Esophagus (tissue), 2 donors: Measurements from ENCODE around the gene RPL19. TPM values are rescaled to one million over a fixed set of nuclear protein-coding genes. Genes with fewer than 3 reads are reported as not detected.

Experiments
- H3K27ac ChIP-seq, 2 donors: one replicate each; pipeline ENCODE4 v1.5.1; 2013; ENCODE audit warnings: low read depth in 2 of 2, mild to moderate bottlenecking in 2 of 2, inconsistent platforms in 1 of 2, low read length in 1 of 2, moderate library complexity in 1 of 2
- H3K27me3 ChIP-seq, 2 donors: one replicate each; pipeline ENCODE4 v1.6.1; 2013; ENCODE audit warnings: low read length in 2 of 2, control low read depth in 1 of 2, mild to moderate bottlenecking in 1 of 2; ENCODE audit not compliant: insufficient read depth in 2 of 2, control insufficient read depth in 1 of 2
- H3K36me3 ChIP-seq, 2 donors: one replicate each; pipeline ENCODE4 v1.6.1; 2013; ENCODE audit warnings: low read length in 1 of 2; ENCODE audit not compliant: control insufficient read depth in 2 of 2, insufficient read depth in 2 of 2
- H3K4me1 ChIP-seq, 2 donors: one replicate each; pipeline ENCODE4 v1.6.1; 2013; ENCODE audit warnings: low read length in 1 of 2; ENCODE audit not compliant: control insufficient read depth in 2 of 2, insufficient read depth in 2 of 2
- H3K4me3 ChIP-seq, 2 donors: one replicate each; pipeline ENCODE4 v1.5.1; 2013; ENCODE audit warnings: low read length in 2 of 2, mild to moderate bottlenecking in 2 of 2, low read depth in 1 of 2, moderate library complexity in 1 of 2
- H3K9me3 ChIP-seq, 2 donors: one replicate each; pipeline ENCODE4 v1.6.1; 2013; ENCODE audit warnings: mild to moderate bottlenecking in 2 of 2, low read depth in 1 of 2, low read length in 1 of 2, moderate library complexity in 1 of 2; ENCODE audit not compliant: control insufficient read depth in 2 of 2, insufficient read depth in 1 of 2
- WGBS, 2 donors: extraction: QIAGEN DNeasy Blood & Tissue Kit; methylation state at CpG; one replicate each; pipeline ENCODE4 v1.1.7; 2013; 5-methylcytosine and 5-hydroxymethylcytosine counted together
- polyA plus RNA-seq, 2 donors: library from polyadenylated mRNA; stranded (reverse); fragments of 200-250 nt; gene quantifications; one replicate each; pipeline ENCODE4 v1.2.3, GENCODE V29; 2013
- donor health status: healthy with polysubstance abuse.
- donor health status: Bipolar disorder and iron deficiency.

The RPL19 gene
- polyA plus RNA-seq, 2 donors: 2,441 to 3,049 TPM

DNA sequence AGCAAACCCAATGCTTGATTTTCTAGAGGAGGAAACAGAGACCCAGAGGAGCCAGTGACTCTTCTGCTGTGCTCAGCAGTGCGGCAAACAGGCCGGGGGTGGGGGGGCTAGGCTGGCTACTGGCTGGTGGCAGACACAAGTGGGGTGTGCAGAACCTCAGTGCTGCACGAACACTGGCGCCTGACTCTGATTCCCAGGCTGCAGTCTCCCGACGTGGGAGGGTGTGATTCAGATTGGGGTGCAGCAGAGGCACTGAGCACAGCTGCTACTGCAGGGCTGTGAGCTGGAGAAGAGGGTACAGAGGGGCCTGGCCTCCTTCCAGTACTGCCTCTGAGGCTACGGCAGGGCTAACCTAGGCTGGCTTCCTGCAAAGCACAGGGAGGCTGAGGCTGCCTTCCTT lies 8.1 kb downstream of the RPL19 start:
- H3K9me3 ChIP-seq: no peaks in the 10 kb centered on the region
- H3K4me3 ChIP-seq: no peak overlapping the region
- no peak overlapping the region for H3K27ac ChIP-seq
- H3K27me3 ChIP-seq: no peaks in the 10 kb centered on the region
- WGBS, 2 donors: 68 to 72% methylated on average over 7 of the region's 7 CpGs
- peaks cover 12 to 16% of the 10 kb centered on the region in 2 donors for H3K36me3 ChIP-seq
- H3K4me1 ChIP-seq: peaks cover 3 to 18% of the 10 kb centered on the region in 2 donors

DNA sequence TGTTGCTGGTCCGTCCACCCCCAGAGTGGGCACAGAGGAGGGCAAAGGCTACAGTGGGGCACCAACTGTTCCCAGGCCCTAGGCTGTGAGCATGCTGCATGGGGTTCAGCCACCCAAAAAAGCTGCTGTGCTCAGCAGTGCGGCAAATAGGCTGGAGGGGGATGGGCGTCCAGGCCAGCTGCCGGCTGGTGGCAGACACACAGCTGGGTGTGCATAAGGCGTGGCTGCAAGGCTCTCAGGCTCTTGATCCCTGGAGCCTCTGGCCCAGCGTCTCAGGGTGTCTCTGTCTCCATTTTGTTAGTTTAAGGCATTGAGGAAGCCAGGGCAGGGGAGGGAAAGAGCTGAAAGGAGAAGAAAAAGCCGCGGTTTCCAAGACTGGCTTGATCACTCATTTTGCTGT lies 8.8 kb downstream of the RPL19 start:
- Histone ChIP-seq H3K4me1 (peaks cover 3 to 18% of the 10 kb centered on the region in 2 donors), H3K36me3 (peaks cover 8 to 9% of the 10 kb centered on the region in 2 donors), H3K9me3 (no peaks in the 10 kb centered on the region), H3K27ac (no peak overlapping the region), H3K4me3 (no peak overlapping the region), H3K27me3 (no peaks in the 10 kb centered on the region)
- WGBS, 2 donors: 44 to 49% methylated on average over 8 of the region's 8 CpGs

DNA sequence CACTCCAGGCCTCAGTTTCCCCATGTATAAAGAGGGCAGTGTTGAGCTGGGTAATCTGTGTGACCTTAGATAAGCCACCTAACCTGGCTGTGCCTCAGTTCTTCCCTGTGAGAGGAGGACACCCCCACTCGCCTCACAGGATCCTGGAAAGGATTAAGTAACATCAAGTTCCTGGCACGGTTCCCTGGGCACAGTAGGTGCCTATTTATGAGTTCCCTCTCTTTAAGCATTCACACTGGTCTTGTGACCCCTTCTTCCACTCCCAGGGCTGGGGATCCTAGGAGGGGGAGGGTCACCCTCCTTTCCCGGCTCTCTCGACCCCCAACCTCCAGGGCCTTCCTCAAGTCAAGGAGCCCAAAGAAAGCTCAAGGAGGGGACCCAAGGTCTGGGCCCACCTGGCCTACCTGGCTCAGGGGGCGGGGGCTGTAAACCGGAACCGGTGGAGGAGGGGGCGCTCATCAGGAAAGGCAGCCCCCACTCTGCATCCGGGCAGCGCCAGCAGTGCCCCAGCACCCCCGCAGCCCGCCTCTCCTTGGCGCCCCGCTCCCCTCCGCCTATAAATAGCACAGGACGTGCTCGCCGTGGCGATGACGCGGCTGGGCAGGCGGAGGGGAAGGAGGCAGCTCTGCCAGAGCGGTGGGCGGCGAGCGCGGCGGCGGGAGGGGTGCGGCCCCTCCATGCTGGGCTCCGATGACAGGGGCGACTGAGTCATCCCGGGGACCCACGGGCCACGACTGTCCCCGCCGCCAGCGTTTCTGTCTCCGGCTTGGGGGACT lies 9.4 kb downstream of the RPL19 start:
- H3K27ac ChIP-seq: no peak overlapping the region
- peaks cover 1 to 4% of the 10 kb centered on the region in 2 donors for H3K36me3 ChIP-seq
- peak overlapping the region; percentile 22 to 31 for H3K4me3 ChIP-seq
- H3K4me1 ChIP-seq: peaks cover 3 to 18% of the 10 kb centered on the region in 2 donors
- H3K27me3 ChIP-seq: no peaks in the 10 kb centered on the region
- H3K9me3 ChIP-seq: no peaks in the 10 kb centered on the region
- 2 to 3% methylated on average over 35 to 39 of the region's 39 CpGs for WGBS, 2 donors

DNA sequence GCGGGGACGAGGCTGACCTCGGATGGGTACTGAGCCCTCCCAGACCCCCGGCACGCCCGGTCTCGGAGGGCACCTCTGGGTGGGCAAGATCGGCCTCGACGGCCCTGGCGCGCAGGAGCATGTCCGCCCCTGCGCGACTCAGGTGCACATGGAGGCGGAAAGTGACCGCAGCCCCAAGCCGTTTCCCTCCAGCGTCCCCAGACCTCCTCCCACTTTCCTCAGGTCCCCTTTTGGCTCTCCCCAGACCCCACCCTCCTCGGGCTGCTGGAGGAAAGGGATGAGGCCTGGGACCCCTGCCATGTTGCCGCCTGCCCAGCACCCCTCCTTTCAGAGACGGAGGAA lies 10.0 kb downstream of the RPL19 start:
- Histone ChIP-seq H3K36me3 (peaks cover 0 to 2% of the 10 kb centered on the region in 2 donors), H3K27ac (no peak overlapping the region), H3K9me3 (no peaks in the 10 kb centered on the region), H3K4me1 (peaks cover 3 to 18% of the 10 kb centered on the region in 2 donors), H3K27me3 (no peaks in the 10 kb centered on the region), H3K4me3 (peak overlapping the region; percentile 22 to 31)
- WGBS, 2 donors: 12 to 15% methylated on average over 22 of the region's 22 CpGs

DNA sequence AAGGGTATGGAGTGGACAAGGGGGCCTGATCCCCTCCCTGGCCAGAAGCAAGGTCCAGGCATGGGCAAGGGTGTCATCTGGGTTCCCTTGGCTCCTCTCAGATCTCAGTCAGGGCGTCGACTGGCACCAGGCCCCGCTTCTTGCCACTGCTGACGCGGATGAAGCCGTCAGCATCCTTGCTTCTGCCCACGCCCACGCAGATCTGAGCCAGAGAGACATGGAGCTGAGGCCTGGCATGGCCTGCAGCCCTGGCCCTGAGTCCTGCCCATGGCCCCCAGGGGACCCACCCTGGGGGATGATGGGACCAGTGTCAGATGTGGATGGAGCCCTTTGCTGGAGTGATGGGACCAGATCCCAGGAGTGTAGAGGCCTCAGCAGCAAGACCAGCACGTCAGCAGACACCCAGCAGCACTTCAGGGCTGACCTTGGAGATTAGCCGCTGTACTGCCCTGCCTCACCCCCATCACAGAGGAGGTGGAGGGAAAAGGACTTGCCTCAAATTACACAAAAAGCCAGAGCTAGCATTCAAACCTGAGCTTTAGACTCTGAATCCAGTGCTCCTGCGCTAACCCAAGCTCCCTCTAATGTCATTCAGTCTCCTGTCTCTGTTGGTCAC lies 12.2 kb downstream of the RPL19 start:
- Histone ChIP-seq H3K27me3 (no peaks in the 10 kb centered on the region), H3K36me3 (no peaks in the 10 kb centered on the region), H3K9me3 (no peaks in the 10 kb centered on the region), H3K27ac (peak overlapping the region in 1 of 2 donors; percentile 13), H3K4me1 (peaks cover 3 to 18% of the 10 kb centered on the region in 2 donors), H3K4me3 (no peak overlapping the region)
- WGBS, 2 donors: 58 to 68% methylated on average over 11 of the region's 11 CpGs

GRCh38 chr17:39212841-39213480 lies 12.9 kb downstream of the RPL19 start:
- Histone ChIP-seq H3K36me3 (no peaks in the 10 kb centered on the region), H3K4me3 (no peak overlapping the region), H3K27me3 (no peaks in the 10 kb centered on the region), H3K9me3 (no peaks in the 10 kb centered on the region), H3K27ac (peak overlapping the region in 1 of 2 donors; percentile 13), H3K4me1 (peaks cover 3 to 18% of the 10 kb centered on the region in 2 donors)
- 46 to 58% methylated on average over 16 of the region's 16 CpGs for WGBS, 2 donors

- H3K27me3 ChIP-seq: no peaks in the 10 kb centered on the region
- WGBS, 2 donors: 62 to 72% methylated on average over 9 of the region's 9 CpGs
- H3K27ac ChIP-seq: no peak overlapping the region
- no peak overlapping the region for H3K4me3 ChIP-seq
- no peaks in the 10 kb centered on the region for H3K9me3 ChIP-seq
- peaks cover 3 to 17% of the 10 kb centered on the region in 2 donors for H3K4me1 ChIP-seq
- no peaks in the 10 kb centered on the region for H3K36me3 ChIP-seq
Measured at GRCh38 chr17:39213852-39214251, 13.8 kb downstream of the RPL19 start.

- 20 to 31% methylated on average over 24 of the region's 24 CpGs for whole genome bisulfite sequencing, 2 donors
- Histone ChIP-seq H3K4me1 (no peaks in the 10 kb centered on the region), H3K27me3 (no peaks in the 10 kb centered on the region), H3K27ac (no peak overlapping the region), H3K9me3 (no peaks in the 10 kb centered on the region), H3K36me3 (no peaks in the 10 kb centered on the region), H3K4me3 (no peak overlapping the region)
Measured at GRCh38 chr17:39217734-39218369, 17.8 kb downstream of the RPL19 start.

DNA sequence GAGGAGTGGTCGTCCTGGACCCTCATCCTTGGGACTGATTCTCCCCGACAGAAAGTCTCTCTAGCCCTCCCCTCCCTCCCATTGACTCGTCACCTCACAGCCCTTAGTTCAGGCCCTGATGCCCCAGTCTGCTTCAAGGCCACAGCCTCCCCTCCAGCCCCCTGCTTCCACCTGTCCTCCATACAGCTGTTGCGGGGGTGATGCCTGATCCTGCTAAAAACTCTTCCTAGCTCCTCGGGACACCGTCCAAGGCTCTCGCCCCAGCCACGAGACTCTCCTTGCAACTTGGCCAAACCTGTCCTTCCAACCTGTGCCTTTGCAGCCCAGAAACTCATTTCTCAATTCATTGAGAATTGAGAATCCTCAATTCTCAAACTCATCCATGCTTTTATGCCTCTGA lies 18.8 kb downstream of the RPL19 start:
- Histone ChIP-seq H3K9me3 (no peaks in the 10 kb centered on the region), H3K4me3 (no peak overlapping the region), H3K36me3 (no peaks in the 10 kb centered on the region), H3K27ac (no peak overlapping the region), H3K27me3 (no peaks in the 10 kb centered on the region), H3K4me1 (no peaks in the 10 kb centered on the region)
- 54 to 57% methylated on average over 8 of the region's 8 CpGs for WGBS, 2 donors
